Upper lobe of left lung (tissue), 6 donors: ENCODE data around the gene ABCE1. TPM values are rescaled to one million over a fixed set of nuclear protein-coding genes. Genes with fewer than 3 reads are reported as not detected.

ENCODE experiments used
- ATAC-seq, 2 donors: fragments of 200-7000 bp; cut with Tn5 transposase; one replicate each; pipeline ENCODE4 v1.9.1; 2022; ENCODE audit warnings: mild to moderate bottlenecking in 2 of 2, moderate library complexity in 2 of 2; ENCODE audit not compliant: low FRiP score in 2 of 2
- DNase-seq, 2 donors: peaks; one replicate each; pipeline ENCODE4 v3.0.0-alpha.2; 2019 to 2020
- H3K27ac ChIP-seq, 4 donors: fragments of 200-600 bp; sonication (generic); one replicate each; pipeline ENCODE4 v1.5.1; 2016 to 2019
- H3K27me3 ChIP-seq, 4 donors: fragments of 200-600 bp; sonication (generic); one replicate each; pipeline ENCODE4 v1.5.1; 2017 to 2019
- H3K36me3 ChIP-seq, 4 donors: fragments of 200-600 bp; sonication (generic); one replicate each; pipeline ENCODE4 v1.5.1; 2016 to 2019
- H3K4me1 ChIP-seq, 4 donors: fragments of 200-600 bp; sonication (generic); one replicate each; pipeline ENCODE4 v1.5.1; 2018 to 2019
- H3K4me3 ChIP-seq, 4 donors: fragments of 200-600 bp; sonication (generic); one replicate each; pipeline ENCODE4 v1.5.1; 2017 to 2019; ENCODE audit warnings: mild to moderate bottlenecking in 2 of 4, moderate library complexity in 1 of 4
- H3K9me3 ChIP-seq, 4 donors: fragments of 200-600 bp; sonication (generic); one replicate each; pipeline ENCODE4 v1.5.1; 2018 to 2019
- CTCF ChIP-seq, 6 experiments: fragments of 450-650 bp in 4 of 6; fragments of 200-600 bp in 2 of 6; sonication (generic) in 2 of 6; IDR thresholded peaks; one replicate each; pipeline ENCODE4 v1.5.1; 2016 to 2019; ENCODE audit warnings: antibody characterized with exemption in 6 of 6
- EP300 ChIP-seq, 4 donors: sonication (generic); formaldehyde crosslinking; IDR thresholded peaks; one replicate each; pipeline ENCODE4 v1.5.1; 2017; ENCODE audit warnings: antibody characterized with exemption in 4 of 4, control low read depth in 2 of 4
- POLR2A ChIP-seq, 4 donors: fragments of 450-650 bp; IDR thresholded peaks; one replicate each; pipeline ENCODE4 v1.5.1; 2016 to 2017; ENCODE audit warnings: antibody characterized with exemption in 4 of 4, mild to moderate bottlenecking in 2 of 4
- POLR2AphosphoS5 ChIP-seq, 2 donors: sonication (generic); formaldehyde crosslinking; IDR thresholded peaks; one replicate each; pipeline ENCODE4 v1.5.1; 2017; ENCODE audit warnings: antibody characterized with exemption in 2 of 2
- WGBS, 2 donors: methylation state at CpG; one replicate each; pipeline ENCODE4 v1.1.5; 2017 to 2018; 5-methylcytosine and 5-hydroxymethylcytosine counted together
- small RNA-seq, 4 donors: library from RNA; depleted of rRNA; stranded (forward); fragments of <200 nt; gene quantifications; one replicate each; pipeline ENCODE3, GENCODE V24; 2016
- total RNA-seq, 6 donors: library from RNA; depleted of rRNA in 4 of 6; stranded (reverse); fragments of >200 nt in 4 of 6; gene quantifications; one replicate each; pipeline versions ENCODE4 v1.1.0 to v1.2.1, GENCODE V29; 2016 to 2021
- donor health status: DM: no; HTN: no; CAD: no; lungs with moderate emphysema.
- donor health status: DM: no; HTN: yes; CAD: no; lungs with severe emphysema.

The ABCE1 gene
- total RNA-seq, 6 donors from 2014 or later, result 13.7 to 86.5 (median 39.2) TPM

GRCh38 chr4:145176641-145177432 is 78.7 kb downstream of the ABCE1 start:
- peaks cover 24 to 42% (median 35%) of the 10 kb centered on the region in 4 donors for H3K4me1 ChIP-seq
- peak overlapping the region; percentile 95 to 99 (median 97) for H3K27ac ChIP-seq
- H3K27me3 ChIP-seq, result no peaks in the 10 kb centered on the region
- H3K4me3 ChIP-seq, result peak overlapping the region in 2 of 4 donors; percentile 85 to 88
- H3K9me3 ChIP-seq, result no peaks in the 10 kb centered on the region
- WGBS, 2 donors, result 56% methylated on average over 9 of the region's 9 CpGs
- H3K36me3 ChIP-seq, result peaks cover 0 to 3% (median 0%) of the 10 kb centered on the region in 4 donors
- DNase-seq, result no peak
- TF ChIP-seq EP300 (IDR thresholded peaks at IDR 0.05), result no peak
- TF ChIP-seq POLR2AphosphoS5 (IDR thresholded peaks at IDR 0.05), result no peak
- TF ChIP-seq CTCF (IDR thresholded peaks at IDR 0.05), result no peak
- no peak for TF ChIP-seq POLR2A (IDR thresholded peaks at IDR 0.05)
- no peak for ATAC-seq

GRCh38 chr4:145177511-145177905 is 79.4 kb downstream of the ABCE1 start:
- no peak for DNase-seq
- Histone ChIP-seq H3K9me3 (no peaks in the 10 kb centered on the region), H3K4me1 (peaks cover 18 to 42% (median 32%) of the 10 kb centered on the region in 4 donors), H3K4me3 (peak overlapping the region in 3 of 4 donors; percentile 77 to 88 (median 85)), H3K36me3 (no peaks in the 10 kb centered on the region), H3K27me3 (no peaks in the 10 kb centered on the region), H3K27ac (peak overlapping the region; percentile 95 to 99 (median 97))
- no peak for TF ChIP-seq CTCF (IDR thresholded peaks at IDR 0.05)
- TF ChIP-seq POLR2AphosphoS5 (IDR thresholded peaks at IDR 0.05), result no peak
- TF ChIP-seq EP300 (IDR thresholded peaks at IDR 0.05), result no peak
- TF ChIP-seq POLR2A (IDR thresholded peaks at IDR 0.05), result no peak
- ATAC-seq, result no peak
- WGBS, 2 donors, result 0 to 1% methylated on average over 4 of the region's 4 CpGs

GRCh38 chr4:145177906-145178538 is 79.9 kb downstream of the ABCE1 start:
- WGBS, 2 donors, result 7 to 9% methylated on average over 9 of the region's 9 CpGs
- Histone ChIP-seq H3K9me3 (no peaks in the 10 kb centered on the region), H3K27me3 (no peaks in the 10 kb centered on the region), H3K4me1 (peaks cover 18 to 37% (median 32%) of the 10 kb centered on the region in 4 donors), H3K27ac (peak overlapping the region; percentile 95 to 99 (median 97)), H3K4me3 (peak overlapping the region; percentile 56 to 88 (median 81)), H3K36me3 (no peaks in the 10 kb centered on the region)
- no peak for ATAC-seq
- DNase-seq, result no peak
- TF ChIP-seq POLR2AphosphoS5 (IDR thresholded peaks at IDR 0.05), result peak in 1 of 2 donors; percentile 8
- no peak for TF ChIP-seq POLR2A (IDR thresholded peaks at IDR 0.05)

GRCh38 chr4:145178740-145179280 is 80.7 kb downstream of the ABCE1 start:
- Histone ChIP-seq H3K27me3 (no peaks in the 10 kb centered on the region), H3K4me1 (peaks cover 18 to 36% (median 31%) of the 10 kb centered on the region in 4 donors), H3K9me3 (no peaks in the 10 kb centered on the region), H3K27ac (peak overlapping the region; percentile 95 to 99 (median 97)), H3K36me3 (no peaks in the 10 kb centered on the region), H3K4me3 (peak overlapping the region; percentile 56 to 88 (median 81))
- ATAC-seq (no peak), DNase-seq (no peak)
- 3 to 5% methylated on average over 5 of the region's 5 CpGs for WGBS, 2 donors
- TF ChIP-seq EP300 (IDR thresholded peaks at IDR 0.05) (no peak), POLR2AphosphoS5 (IDR thresholded peaks at IDR 0.05) (no peak), CTCF (IDR thresholded peaks at IDR 0.05) (no peak), POLR2A (IDR thresholded peaks at IDR 0.05) (no peak)

Small RNAs within 50 kb of the gene (small RNA-seq; reads per million reads assigned to genes)
- 0 reads per million in 4 donors for gene RF00019

Other genes starting within 250 kb of the ABCE1 start
- gene ANAPC10, start 115 bp upstream of the ABCE1 start, total RNA-seq, result 10 to 100 TPM in 5 of 6 donors, 1 to 10 TPM in 1; 8.7 to 50.6 (median 27.8) TPM
- 10 to 100 TPM; 36.9 to 76.5 (median 40.3) TPM for gene OTUD4, start 82.3 kb downstream of the ABCE1 start, total RNA-seq